ENCODE measurements around the gene NEURL4.
A peak's percentile ranks its signal among the peaks of the same experiment; 100 is the strongest.
"Not testable (repeated sequence)": the region's sequence is repeated elsewhere in the genome, so short reads cannot be mapped to it uniquely, and the experiment has no call there.

The NEURL4 gene

GRCh38 chr17:7336240-7337175 lies 7.4 kb upstream of the NEURL4 start, which contains the start of gene ACAP1:
ACAP1 (plus strand) TSS chr17:7336529; CDS start chr17:7336735, 206 bp downstream.
- no peak for FAIRE-seq
- DNase-seq (ENCODE audit: insufficient read length, low spot score) = no peak
- TF ChIP-seq POLR2A (IDR thresholded peaks at IDR 0.05; ENCODE audit: low read depth, low read length) = no peak

GRCh38 chr17:7335765-7336164 lies 6.6 kb upstream of the NEURL4 start:
- not testable (repeated sequence) for DNase-seq (ENCODE audit: insufficient read length, low spot score); FAIRE-seq

GRCh38 chr17:7334938-7335538 lies 5.9 kb upstream of the NEURL4 start:
- FAIRE-seq (no peak), DNase-seq (ENCODE audit: insufficient read length, low spot score) (no peak)
- TF ChIP-seq POLR2A (IDR thresholded peaks at IDR 0.05; ENCODE audit: low read depth, low read length) = no peak

- FAIRE-seq; DNase-seq (ENCODE audit: insufficient read length, low spot score): not testable (repeated sequence)
Observed at GRCh38 chr17:7332600-7333069, 3.5 kb upstream of the NEURL4 start.

- FAIRE-seq = no peak
- DNase-seq (ENCODE audit: insufficient read length, low spot score) = no peak
- TF ChIP-seq POLR2A (IDR thresholded peaks at IDR 0.05; ENCODE audit: low read depth, low read length) = no peak
Observed at GRCh38 chr17:7332111-7332510, 3.0 kb upstream of the NEURL4 start.

- FAIRE-seq (no peak), DNase-seq (ENCODE audit: insufficient read length, low spot score) (no peak)
- no peak for TF ChIP-seq POLR2A (IDR thresholded peaks at IDR 0.05; ENCODE audit: low read depth, low read length)
Observed at GRCh38 chr17:7330638-7331015, 1.5 kb upstream of the NEURL4 start.

GRCh38 chr17:7329997-7330637 lies 982 bp upstream of the NEURL4 start:
- DNase-seq (ENCODE audit: insufficient read length, low spot score) (peak; percentile 88), FAIRE-seq (no peak)
- TF ChIP-seq POLR2A (IDR thresholded peaks at IDR 0.05; ENCODE audit: low read depth, low read length) = no peak

- peak; percentile 71; the same call in 1 of the 2 replicates for TF ChIP-seq POLR2A (IDR thresholded peaks at IDR 0.05; ENCODE audit: low read depth, low read length)
- FAIRE-seq (peak; percentile 94), DNase-seq (ENCODE audit: insufficient read length, low spot score) (peak; percentile 98)
Observed at GRCh38 chr17:7329374-7329996, 350 bp upstream of the NEURL4 start.

GRCh38 chr17:7328009-7328408 lies 1.1 kb downstream of the NEURL4 start:
- FAIRE-seq = no peak
- no peak for TF ChIP-seq POLR2A (IDR thresholded peaks at IDR 0.05; ENCODE audit: low read depth, low read length)
- DNase-seq (ENCODE audit: insufficient read length, low spot score) = no peak

GRCh38 chr17:7327501-7327900 lies 1.6 kb downstream of the NEURL4 start:
- FAIRE-seq (no peak), DNase-seq (ENCODE audit: insufficient read length, low spot score) (no peak)
- no peak for TF ChIP-seq POLR2A (IDR thresholded peaks at IDR 0.05; ENCODE audit: low read depth, low read length)

- no peak for DNase-seq (ENCODE audit: insufficient read length, low spot score)
- no peak for TF ChIP-seq POLR2A (IDR thresholded peaks at IDR 0.05; ENCODE audit: low read depth, low read length)
- no peak for FAIRE-seq
Observed at GRCh38 chr17:7327056-7327455, 2.1 kb downstream of the NEURL4 start.

GRCh38 chr17:7326186-7326585 lies 2.9 kb downstream of the NEURL4 start:
- no peak for FAIRE-seq
- no peak for DNase-seq (ENCODE audit: insufficient read length, low spot score)
- no peak for TF ChIP-seq POLR2A (IDR thresholded peaks at IDR 0.05; ENCODE audit: low read depth, low read length)

GRCh38 chr17:7325031-7325528 lies 4.1 kb downstream of the NEURL4 start:
- no peak for DNase-seq (ENCODE audit: insufficient read length, low spot score)
- no peak for FAIRE-seq
- no peak for TF ChIP-seq POLR2A (IDR thresholded peaks at IDR 0.05; ENCODE audit: low read depth, low read length)

- DNase-seq (ENCODE audit: insufficient read length, low spot score) = no peak
- TF ChIP-seq POLR2A (IDR thresholded peaks at IDR 0.05; ENCODE audit: low read depth, low read length) = no peak
- no peak for FAIRE-seq
Observed at GRCh38 chr17:7324438-7324779, 4.7 kb downstream of the NEURL4 start.

All from H54 (cell line).